GM19025 (cell line): ENCODE data around the gene GMPPB.

Source experiments
- ATAC-seq: cut with Tn5 transposase; IDR thresholded peaks from one replicate; pipeline ENCODE4 v1.9.1; 2021; ENCODE audit warnings: mild to moderate bottlenecking, low read depth, moderate library complexity; ENCODE audit not compliant: unreplicated experiment

Gene GMPPB

DNA sequence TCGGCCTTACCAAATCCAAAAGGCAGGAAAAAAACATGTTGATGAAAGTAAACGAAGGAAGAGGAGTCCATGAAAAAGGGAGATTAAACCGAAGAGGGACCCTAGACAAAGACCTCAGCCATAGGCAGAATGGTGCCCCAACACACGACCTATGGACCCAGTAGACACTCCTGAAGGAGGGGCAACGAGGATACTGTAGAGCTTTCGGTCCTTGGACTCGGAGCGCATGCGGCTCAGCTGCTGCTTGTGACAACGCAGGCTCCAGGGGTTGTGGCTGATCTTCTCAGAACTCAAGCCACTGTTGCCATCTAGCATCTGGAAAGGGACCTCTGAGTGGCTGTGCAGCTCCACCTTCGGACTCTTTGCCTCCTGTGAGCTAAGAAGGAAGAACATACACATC lies 8.8 kb upstream of the GMPPB start:
- ATAC-seq = no peak

DNA sequence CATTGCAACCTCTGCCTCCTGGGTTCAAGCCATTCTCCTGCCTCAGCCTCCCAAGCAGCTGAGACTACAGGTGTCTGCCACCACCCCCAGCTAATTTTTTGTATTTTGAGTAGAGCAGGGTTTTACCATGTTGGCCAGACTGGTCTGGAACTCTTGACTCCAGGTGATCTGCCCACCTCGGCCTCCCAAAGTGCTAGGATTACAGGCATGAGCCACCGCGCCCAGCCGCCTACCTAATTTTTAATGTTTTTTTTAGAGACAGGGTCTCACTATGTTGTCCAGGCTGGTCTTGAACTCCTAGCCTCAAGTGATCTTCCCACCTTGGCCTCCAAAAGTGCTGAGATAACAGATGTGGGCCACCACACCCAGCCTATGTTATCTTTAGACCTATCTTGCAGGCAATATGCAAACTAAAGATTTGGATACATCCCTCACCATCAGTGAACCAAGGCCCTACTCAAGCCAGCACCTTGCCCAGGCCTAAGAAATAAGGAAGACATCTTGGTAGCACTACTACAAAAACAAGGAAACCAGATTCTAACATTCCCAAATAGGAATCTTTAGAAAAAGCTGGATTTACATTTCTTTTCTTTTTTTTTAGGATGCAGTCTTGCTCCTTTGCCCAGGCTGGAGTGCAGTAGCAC lies 6.3 kb upstream of the GMPPB start:
- no peak for ATAC-seq

DNA sequence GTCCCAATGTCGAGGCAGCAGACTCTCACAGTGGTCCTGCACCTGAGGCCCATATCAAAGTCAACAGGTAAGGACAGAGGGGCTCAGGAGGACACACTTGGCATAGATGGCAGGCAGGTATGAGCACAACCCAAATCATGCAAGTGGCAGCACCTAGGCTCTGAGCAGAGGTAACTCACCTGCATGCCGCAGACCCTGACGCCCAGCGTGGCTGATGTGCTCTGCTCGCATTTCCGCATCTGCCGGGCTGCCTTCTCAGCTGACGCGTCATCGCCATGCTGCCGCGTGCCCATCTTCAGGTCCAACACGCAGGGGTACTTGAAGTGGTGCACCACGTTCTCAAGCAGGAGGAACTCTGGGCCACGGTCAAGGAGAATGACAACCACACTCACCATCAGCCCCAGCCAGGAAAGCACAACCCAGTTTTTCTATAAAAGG lies 4.2 kb upstream of the GMPPB start:
- no peak for ATAC-seq

DNA sequence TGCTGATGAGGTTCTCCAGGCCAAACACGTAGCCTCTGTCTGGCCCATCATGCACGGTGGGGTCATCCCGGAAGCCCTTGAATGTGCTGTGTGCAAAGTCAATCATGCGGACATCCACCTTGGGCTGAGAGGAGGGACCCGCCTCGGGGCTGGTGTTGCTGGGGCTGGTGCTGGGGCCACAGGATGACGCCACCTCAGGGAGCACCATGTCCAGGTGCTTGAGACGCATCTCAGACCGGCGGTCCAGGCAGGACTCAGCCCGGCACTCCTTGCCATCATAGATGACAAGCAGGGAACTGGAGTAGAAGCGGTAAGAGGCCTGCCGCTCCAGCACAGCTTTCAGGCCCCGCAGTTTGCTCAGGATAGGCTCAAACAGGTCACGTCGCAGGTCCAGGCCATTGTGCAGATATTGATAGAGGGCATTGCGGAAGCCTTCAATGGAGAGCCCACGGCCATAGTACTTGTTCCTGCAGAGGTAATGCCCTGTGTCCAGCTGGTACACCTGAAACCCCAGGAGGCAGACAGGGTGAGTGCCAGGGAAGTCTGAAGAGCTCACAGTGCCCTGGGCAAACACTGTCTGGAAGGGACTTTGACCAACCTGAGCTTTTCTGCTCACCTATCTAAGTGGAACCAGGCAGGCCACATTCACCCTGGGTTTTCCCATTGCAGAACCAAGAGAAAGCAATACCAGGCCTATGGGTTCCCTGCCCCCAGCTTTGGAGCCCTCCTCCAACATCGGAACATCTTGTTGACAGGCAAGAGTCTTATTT lies 3.6 kb upstream of the GMPPB start:
- no peak for ATAC-seq

DNA sequence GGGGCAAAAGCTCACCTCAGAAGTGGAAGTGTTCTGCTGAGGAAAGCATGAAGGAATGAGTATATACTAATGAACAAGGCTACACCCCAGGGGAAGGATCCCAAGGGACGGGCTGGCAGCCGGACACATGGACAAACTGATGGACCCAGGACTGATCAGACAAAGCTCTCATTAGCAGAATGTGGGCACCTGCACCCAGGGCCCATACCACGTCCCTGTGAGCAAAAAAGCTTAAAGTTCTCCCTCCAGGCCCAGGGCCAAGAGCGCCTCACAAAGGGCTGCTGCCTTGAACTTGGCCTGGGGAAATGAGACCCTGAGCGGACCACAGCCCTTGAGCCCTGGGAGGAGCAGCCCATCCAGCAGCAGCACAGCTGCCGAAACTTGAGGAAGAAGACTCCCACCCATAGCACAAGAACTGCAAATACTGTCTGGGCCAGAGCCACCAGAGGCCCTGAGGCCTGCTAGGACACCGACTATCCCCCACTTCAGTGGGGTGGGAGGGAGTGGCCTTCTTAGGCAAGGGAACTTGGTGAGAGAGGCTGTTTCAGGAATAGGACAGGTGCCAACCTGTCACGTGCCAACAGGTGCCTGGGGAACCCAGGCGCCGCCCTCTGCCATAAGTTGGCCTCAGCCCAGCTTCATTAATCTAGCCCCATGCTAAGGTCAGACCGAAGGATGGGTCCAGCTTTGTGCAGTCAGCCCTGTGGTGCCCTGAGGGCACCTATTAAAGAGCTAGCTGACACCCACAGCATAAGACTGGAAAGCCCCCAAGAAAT lies 2.3 kb upstream of the GMPPB start:
- ATAC-seq = no peak

DNA sequence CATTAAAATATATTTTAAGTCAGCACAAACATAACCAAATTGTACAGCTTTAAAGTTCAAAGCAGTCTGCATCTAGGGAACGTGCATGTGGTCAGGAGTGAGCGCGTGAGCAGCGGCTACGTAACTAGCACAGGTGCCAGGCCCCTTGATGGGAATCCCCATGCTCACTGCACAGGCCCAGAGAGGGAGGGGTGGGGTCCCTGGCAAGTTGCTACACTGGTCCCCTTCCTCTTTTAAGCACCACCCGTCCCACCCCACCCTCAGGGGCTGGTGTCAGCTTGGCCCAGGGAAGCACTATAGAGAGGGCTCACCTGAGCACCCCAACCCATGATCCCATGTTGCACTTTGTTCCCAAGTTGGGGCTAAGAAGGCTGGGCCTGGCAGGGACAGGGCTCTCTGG lies 835 bp upstream of the GMPPB start:
- ATAC-seq = no peak

DNA sequence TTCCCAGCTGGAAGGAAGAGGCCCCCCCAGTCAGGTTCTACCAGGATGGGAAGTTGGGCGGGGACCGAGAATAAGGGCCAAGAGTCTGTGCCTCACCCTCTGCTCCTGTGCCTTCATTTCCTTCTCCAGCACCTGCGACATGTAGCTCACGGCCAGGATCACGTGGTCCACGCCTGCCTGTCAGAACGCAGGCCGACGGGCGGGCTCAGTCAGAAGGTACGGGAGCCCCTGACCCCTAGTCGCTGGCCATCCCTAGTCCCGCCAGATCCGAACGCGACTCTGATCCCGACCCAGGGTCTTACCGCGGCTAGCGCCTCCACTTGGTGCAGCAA lies 489 bp downstream of the GMPPB start:
- ATAC-seq = no peak

DNA sequence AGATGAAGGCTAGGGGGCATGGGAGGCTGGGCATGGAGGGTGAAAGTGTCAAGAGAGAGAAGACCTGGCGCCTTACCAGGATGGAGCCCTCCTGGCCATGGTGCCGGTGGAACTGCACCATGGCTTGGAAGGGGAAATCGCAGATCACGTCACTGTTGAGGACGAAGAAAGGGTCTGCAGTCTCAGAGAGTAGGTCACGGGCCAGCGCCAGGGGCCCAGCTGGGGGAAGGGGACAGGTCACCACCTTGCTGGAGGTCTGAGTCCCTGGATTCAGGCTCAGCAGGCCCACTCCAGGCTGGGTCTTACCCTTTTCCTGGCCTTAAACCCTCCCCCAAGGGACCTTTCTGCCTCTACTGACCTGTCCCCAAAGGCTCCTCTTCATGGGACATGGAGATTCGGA lies 855 bp downstream of the GMPPB start:
- ATAC-seq = no peak

DNA sequence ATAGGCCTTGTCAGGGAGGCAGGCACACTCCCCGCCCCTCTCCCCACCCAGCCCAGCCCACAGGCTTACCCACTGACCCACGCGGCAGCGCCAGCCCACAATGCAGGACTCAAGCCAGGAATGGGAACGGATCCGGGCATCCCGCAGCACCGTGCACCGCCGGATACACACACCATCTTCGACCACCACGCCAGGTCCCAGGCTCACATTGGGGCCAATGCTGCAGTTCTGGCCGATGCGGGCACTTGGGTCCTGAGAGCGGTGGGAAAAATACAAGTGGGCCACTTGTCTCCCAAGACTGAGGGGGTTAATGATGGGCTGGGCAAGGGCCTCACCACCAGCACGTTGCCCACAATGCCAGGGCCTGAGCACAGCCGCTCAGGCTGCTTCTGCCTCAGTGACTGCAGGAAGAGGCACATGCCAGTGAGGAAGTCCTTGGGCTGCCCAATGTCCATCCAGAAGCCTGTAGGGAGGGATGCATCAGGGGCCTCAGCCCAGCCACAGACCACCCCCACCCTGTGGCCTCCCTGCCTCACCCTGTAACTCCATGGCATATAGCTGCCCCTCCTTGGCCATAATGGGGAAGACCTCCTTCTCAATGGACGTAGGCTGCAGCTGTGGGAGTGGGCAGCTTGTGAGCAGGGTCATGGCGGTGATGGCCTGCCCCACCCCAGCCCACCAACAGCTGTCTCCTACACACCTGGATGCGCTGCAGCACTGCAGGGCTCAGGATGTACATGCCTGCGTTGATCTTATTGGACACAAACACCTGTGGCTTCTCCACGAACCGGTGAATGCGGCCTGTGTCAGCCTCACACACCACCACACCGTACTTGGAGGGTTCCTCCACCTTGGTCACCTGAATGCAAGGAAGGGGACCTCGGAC lies 1.6 kb downstream of the GMPPB start:
- ATAC-seq = no peak

DNA sequence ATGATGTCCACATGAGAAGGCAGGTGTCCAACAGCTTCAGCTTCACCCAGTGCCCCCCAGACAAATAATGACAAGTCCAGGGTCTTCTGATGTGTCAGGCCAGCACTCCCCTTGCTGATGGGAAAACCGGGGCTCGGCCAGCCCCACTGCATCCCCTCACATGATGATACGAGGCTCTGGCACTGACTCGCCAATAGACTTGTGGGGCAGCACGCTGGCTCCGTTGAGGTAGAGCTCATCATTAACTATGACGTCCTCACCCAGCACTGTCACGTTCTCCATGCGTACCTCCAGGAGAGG lies 2.2 kb downstream of the GMPPB start:
- ATAC-seq = no peak

DNA sequence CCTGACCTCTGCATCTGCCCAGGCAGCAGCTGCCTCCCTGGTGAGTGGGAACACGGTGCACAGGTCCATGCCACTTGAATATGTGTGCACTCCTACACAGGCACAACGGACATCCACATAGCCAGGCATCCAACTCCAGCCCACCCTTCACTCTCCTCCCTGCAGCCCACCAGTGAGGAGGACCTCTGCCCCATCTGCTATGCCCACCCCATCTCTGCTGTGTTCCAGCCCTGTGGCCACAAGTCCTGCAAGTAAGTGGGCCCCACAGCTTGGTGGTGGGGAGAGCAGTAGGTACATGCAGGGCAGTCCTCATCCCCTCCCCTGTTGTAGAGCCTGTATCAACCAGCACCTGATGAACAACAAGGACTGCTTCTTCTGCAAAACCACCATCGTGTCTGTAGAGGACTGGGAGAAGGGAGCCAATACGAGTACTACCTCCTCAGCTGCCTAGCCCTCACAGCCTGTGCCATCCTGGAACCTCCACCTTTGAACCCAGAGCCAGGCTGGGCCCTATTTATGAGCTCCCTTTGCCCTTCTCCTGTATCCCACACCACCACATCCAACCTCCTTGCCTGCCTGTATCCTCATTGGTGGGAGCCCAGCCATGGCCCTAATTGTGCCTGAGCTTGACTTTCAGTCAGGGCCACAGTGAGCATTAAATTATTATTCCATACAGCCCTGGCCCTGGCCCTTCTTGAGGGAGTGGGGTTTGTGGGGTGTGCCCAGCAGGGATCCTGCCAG lies 2.7 kb downstream of the GMPPB start:
- no peak for ATAC-seq

DNA sequence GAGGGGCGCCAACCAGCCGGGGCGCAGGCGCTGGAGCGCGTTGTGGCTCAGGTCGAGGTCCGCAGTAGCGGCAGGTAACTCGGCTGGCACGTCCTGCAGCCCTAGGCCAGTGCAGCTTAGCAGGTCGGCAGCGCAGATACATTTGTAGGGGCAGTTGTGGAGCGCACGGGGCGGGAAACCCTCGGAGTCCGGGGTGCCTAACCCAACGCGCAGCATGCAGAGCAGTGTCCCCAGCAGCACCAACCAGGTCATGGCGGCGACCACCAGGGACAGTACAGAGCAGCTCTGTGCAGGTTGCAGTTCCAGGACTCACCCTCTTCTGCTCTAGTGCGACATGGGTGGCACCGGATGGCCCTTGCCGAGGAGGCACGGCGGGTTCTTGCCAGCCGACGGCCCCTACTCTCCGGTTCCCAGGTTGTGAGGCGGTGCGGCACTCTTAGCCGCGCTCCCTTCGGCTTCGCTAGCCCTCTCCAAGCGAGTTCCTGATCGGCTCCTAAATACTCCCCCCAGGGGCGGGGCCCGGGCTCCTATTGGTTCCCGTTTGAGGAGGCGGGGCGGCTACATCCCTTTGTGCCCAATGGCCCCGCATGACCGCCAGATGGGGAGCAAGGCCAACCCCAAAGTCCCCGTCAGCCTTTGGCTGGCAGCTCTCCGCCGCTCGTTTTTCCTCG lies 4.4 kb downstream of the GMPPB start, which contains the start of gene AMIGO3:
TSS of gene AMIGO3 (minus strand) at position 471 of the 671 bp plus-strand sequence. CDS start at position 252, 219 bp downstream.
- peak; percentile 42 for ATAC-seq

DNA sequence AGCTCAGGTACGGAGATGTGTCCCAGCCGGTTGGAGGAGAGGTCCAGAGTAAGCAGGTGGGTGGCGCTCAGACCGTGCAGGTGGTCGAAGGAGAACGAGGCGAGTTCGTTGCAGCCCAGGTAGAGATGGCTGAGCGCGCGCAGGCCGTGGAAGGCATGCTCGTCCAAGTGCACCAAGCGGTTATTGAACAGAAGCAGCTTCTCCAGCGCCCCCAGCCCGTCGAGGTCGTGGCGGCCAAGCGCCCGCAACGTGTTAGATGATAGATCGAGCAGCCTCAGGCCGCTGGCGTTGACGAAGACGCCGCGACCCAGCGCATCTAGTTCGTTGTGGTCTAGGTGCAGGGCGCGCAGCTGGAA lies 4.9 kb downstream of the GMPPB start:
- no peak for ATAC-seq

DNA sequence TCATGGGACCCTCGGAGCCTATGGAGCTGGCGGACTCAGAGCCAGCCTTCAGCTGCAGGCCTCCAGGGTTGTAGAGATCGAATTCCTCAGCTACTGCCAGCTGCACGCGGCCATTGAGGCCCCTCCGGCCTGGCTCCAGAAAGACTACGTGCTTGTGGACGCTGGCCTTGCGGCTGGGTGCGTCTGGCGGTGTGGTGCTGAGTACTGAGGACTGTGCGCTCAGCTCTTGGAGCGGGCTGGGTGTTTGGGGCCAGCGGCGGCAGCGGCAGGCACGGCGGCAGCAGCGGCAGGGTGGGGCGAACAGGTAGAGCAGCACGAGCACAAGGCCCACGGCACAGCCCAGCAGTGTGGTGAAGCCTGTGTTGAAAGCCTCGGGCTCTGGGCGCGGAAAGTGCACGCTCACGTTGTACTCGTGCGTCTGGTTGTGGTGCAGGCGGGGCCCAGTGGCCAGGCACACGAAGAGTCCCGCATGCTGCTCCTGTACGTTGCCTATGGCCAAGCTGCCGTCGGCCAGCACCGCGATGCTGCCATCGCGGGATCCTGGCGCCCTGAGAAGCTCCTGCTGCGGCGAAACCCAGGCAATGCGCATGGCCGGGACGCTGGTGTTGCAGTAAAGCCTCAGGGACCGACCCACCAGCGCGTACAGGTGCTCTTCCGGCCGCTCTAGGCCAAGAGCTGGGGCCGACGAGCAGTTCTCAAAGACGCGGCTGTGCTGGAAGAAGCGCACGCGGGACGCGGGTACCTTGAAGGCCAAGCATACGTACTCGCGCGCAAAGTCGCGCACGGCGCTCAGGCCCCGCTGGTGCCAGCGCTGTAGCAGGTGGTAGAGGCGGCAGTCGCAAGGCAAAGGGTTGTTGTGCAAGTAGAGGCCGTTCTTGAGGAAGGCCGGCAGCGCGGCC lies 5.5 kb downstream of the GMPPB start:
- no peak for ATAC-seq

DNA sequence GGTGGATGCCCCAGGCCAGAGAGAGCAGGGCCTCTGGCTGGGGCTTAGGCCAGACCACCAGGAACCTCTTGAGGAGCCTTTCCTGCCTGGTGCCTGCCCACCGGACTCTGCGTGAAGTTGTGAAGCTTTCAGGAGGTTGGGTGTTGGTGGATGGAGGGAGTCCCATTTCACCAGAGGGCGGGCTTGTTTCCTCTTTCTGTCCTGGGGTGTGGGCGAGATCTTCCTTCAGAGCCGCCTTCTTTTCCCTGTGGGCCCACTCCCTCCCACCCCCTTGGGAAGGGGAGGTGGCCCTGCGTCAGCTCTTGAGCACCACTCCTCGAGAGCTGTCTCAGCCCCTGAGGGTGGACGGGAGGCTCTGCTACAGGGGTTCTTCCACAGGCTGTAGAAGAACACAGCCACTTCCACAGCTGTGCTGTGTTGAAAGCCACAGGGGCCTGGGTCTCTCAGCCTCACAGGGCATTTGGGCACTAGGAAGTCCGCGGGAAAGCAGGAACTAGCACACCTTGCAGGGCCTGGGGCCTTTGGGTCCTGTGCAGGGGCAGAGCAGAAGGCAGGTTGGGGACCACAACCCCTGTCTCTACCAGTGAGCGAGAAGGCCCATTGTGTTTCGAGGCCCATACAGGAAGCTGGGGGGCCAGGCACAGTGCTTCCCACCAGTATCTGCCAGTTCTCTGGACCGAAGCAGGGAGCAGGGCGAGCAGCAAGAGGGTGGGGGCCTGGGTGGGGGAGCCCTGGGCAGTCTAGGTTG lies 6.4 kb downstream of the GMPPB start:
- no peak for ATAC-seq

DNA sequence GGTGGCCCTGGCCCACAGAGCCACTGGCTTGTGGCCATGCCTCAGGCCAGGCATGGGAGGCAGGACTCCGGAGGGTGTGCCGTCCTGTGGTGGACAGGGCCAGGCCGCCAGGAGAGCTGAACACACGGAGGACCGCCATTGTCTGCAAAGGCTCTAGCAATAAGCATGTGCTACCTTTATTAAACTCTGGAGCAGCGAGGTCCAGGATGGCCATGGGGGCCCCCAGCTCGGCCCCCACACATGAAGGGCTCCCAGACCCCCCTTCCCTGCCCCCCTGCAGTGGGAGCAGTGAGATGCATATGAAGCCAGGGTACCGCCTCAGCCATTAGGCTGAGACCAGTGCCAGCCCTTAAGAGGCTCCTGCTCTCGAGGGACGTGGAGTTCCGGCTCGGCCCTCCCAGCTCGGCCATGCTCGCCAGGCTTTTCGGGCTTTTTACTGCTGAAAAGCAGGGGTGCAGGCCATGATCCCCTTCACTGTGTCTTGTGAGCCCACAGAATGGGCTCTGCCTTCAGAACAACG lies 7.0 kb downstream of the GMPPB start:
- no peak for ATAC-seq

DNA sequence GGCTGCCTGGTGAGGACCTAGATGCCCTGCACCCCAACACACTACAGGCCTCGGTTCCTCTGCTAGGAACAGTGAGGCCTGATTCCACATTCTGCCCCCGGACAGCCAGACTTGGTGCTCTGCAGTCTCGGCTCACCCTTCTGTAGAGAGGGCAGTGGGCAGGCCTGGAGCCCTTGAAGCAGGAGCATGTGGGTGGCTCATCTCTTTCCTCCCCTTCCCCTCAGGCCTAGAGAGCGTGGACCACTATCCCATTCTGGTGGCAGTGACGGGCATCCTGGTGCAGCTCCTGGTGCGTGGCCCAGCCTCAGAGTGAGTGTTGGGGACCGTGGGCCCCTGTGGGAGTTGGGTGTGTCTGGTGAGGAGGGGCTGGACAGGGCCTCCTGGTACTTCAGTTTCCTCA lies 7.6 kb downstream of the GMPPB start:
- no peak for ATAC-seq
